ENCODE data around the gene RRM1. TPM values are rescaled to one million over a fixed set of nuclear protein-coding genes. Genes with fewer than 3 reads are reported as not detected.

Gene RRM1
- total RNA-seq, 1 experiment from 2014 or later, result 184 TPM

DNA sequence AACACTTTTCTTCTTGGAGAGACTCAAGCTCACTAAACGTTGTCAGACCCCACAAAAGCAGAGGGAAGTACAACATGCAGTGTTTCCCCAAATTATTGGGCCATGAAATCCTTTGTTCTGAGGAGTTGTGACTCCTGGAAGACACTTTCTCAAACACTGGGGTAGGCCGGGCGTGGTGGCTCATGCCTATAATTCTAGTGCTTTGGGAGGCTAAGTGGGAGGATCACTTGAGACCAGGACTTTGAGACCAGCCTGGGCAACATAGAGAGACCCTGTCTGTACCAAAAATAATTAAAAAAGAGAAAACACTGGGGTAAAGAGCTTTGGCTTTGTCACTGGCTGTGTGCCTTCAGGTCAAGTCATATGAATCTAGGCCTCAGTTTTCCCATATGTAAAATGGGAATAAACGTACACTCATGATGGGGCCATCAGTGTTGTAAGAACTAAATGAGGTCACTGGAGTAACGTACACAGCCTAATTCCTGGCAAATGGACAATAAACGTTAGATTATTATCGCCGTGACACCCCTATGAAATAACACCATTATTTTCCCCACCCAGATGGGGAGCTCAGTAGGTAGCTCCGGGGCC, 92.0 kb downstream of the RRM1 start:
- H3K9me3 ChIP-seq (ENCODE audit: low read depth, low read length, poor library complexity, severe bottlenecking), result no peaks in the 10 kb centered on the region
- no TSS peak for BruUV-seq (replicated peaks)
- ChIA-PET CTCF (interaction anchor here (1.3 to 2.7 kb wide), 3 partner anchors 307 to 354 kb away, joined by 7 to 28 read pairs (median 7); no protein-coding TSS in a partner anchor), POLR2A (ENCODE audit: low non-redundant PET) (no interaction called here)
- H3K36me3 ChIP-seq (ENCODE audit: insufficient read depth, low read length, poor library complexity, severe bottlenecking), result no peaks in the 10 kb centered on the region
- H3K4me3 ChIP-seq (ENCODE audit: low read depth, low read length, poor library complexity, severe bottlenecking), result peak overlapping the region; percentile 50
- TF ChIP-seq, protein P1, sequence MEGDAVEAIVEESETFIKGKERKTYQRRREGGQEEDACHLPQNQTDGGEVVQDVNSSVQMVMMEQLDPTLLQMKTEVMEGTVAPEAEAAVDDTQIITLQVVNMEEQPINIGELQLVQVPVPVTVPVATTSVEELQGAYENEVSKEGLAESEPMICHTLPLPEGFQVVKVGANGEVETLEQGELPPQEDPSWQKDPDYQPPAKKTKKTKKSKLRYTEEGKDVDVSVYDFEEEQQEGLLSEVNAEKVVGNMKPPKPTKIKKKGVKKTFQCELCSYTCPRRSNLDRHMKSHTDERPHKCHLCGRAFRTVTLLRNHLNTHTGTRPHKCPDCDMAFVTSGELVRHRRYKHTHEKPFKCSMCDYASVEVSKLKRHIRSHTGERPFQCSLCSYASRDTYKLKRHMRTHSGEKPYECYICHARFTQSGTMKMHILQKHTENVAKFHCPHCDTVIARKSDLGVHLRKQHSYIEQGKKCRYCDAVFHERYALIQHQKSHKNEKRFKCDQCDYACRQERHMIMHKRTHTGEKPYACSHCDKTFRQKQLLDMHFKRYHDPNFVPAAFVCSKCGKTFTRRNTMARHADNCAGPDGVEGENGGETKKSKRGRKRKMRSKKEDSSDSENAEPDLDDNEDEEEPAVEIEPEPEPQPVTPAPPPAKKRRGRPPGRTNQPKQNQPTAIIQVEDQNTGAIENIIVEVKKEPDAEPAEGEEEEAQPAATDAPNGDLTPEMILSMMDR (conservative IDR thresholded peaks at IDR 0.05; ENCODE audit: low read depth, low read length), result no peak
- no peak for TF ChIP-seq EZH2 (IDR thresholded peaks at IDR 0.05; ENCODE audit: borderline replicate concordance, low read depth, low read length, poor library complexity, severe bottlenecking)
- H3K27ac ChIP-seq (ENCODE audit: low read depth, low read length, poor library complexity, severe bottlenecking), result no peak overlapping the region
- H3K27me3 ChIP-seq (replicated peaks; ENCODE audit: insufficient read depth, low read depth, low read length, poor library complexity), result no peaks in the 10 kb centered on the region
- intact Hi-C loops (cut with micrococcal nuclease; ENCODE audit: unreplicated experiment), result loop anchor here (1.0 to 10.0 kb wide), 4 partner anchors 307 to 816 kb away; partner anchors contain the start of gene OR51D1
- no peaks in the 10 kb centered on the region for H3K4me1 ChIP-seq (ENCODE audit: insufficient read depth, low read length, poor library complexity, severe bottlenecking)
- no peak for DNase-seq (ENCODE audit: low spot score)

DNA sequence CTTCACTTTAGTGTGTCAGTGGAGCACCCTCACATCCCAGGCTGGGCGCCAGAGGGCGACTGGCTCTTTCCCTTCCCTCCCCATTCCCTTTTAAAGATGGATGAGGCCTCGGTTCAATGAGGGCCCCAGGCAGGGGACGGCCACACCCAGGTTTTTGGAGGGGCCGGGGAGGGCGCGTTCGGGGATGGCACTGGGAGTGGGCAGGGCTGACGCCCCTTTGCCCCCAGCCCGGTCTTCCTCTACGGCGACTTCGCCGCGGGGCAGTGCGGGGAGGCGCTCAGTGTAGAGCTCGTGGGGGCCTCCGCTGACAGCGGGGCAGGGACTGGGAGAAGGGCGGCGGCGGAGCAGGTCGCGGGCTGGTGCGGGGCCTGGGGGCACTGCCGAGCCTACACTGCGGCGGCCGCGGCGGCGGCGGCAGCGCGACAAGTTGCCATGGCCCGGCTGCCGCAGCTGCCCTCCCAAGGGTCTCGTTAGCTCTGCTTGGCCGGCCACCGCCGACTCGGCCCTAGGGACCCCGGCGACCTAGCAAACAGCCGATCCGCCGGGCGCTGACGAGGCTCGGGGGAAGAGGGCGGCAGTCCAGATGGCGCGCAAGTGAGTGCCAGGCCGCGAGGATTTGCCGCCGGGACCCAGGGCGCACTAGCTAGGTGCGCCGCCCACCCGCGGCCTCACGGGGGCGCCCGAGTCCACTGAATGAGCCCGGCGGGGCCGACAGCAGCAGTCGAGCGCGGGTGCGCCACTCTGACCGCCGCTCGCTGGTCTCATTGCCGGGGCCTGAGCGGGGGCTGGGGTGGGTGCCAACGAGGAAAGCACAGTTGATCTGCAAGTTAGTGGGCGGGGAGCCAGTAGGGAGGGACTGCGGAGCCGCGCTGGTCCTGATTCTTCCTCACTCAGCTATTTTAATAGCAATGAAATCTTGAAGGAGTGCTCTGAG, 92.7 kb downstream of the RRM1 start:
- BruUV-seq (replicated peaks), result no TSS peak
- no peak for TF ChIP-seq EZH2 (IDR thresholded peaks at IDR 0.05; ENCODE audit: borderline replicate concordance, low read depth, low read length, poor library complexity, severe bottlenecking)
- TF ChIP-seq, protein P1 (conservative IDR thresholded peaks at IDR 0.05; ENCODE audit: low read depth, low read length), result peak; percentile 87
- no peaks in the 10 kb centered on the region for H3K36me3 ChIP-seq (ENCODE audit: insufficient read depth, low read length, poor library complexity, severe bottlenecking)
- peak overlapping the region; percentile 50 for H3K4me3 ChIP-seq (ENCODE audit: low read depth, low read length, poor library complexity, severe bottlenecking)
- no peaks in the 10 kb centered on the region for H3K4me1 ChIP-seq (ENCODE audit: insufficient read depth, low read length, poor library complexity, severe bottlenecking)
- ChIA-PET POLR2A (ENCODE audit: low non-redundant PET) (interaction anchor here (1.2 kb wide), 1 partner anchor 352 kb away, joined by 4 read pairs; no protein-coding TSS in a partner anchor), CTCF (interaction anchor here (0.6 to 2.7 kb wide), 8 partner anchors 305 to 366 kb away, joined by 3 to 28 read pairs (median 5); no protein-coding TSS in a partner anchor)
- peak; percentile 83 for DNase-seq (ENCODE audit: low spot score)
- intact Hi-C loops (cut with micrococcal nuclease; ENCODE audit: unreplicated experiment), result loop anchor here (1.0 to 10.0 kb wide), 4 partner anchors 306 to 815 kb away; partner anchors contain the start of gene OR51D1
- no peak overlapping the region for H3K27ac ChIP-seq (ENCODE audit: low read depth, low read length, poor library complexity, severe bottlenecking)
- H3K27me3 ChIP-seq (replicated peaks; ENCODE audit: insufficient read depth, low read depth, low read length, poor library complexity), result no peaks in the 10 kb centered on the region
- no peaks in the 10 kb centered on the region for H3K9me3 ChIP-seq (ENCODE audit: low read depth, low read length, poor library complexity, severe bottlenecking)

Other genes with a start within 250 kb of the RRM1 start
- 14.2 and 18.6 TPM in 2 replicates for gene STIM1, start 239.1 kb upstream of the RRM1 start, total RNA-seq (2021)

Measured in A673 (cell line).